MM.1S (cell line): Measurements from ENCODE around the gene RPL3.

Experiments used
- DNase-seq: peaks from one replicate; pipeline ENCODE4 v3.0.0-alpha.2; 2015
- H2AFZ ChIP-seq: fragments of 300-600 bp; sonication (generic); 2 replicates; pipeline ENCODE4 v1.6.0; 2016; ENCODE audit warnings: antibody characterized with exemption, low read length
- H3F3A ChIP-seq: fragments of 300-600 bp; sonication (generic); 2 replicates; pipeline ENCODE4 v1.6.1; 2016; ENCODE audit warnings: mild to moderate bottlenecking, antibody characterized with exemption, low read length, moderate library complexity, mixed read lengths; ENCODE audit not compliant: insufficient read depth
- H3K27ac ChIP-seq: fragments of 300-600 bp; sonication (generic); 2 replicates; pipeline ENCODE4 v1.5.1; 2016; ENCODE audit warnings: mild to moderate bottlenecking, low read length
- H3K27me3 ChIP-seq: fragments of 300-600 bp; sonication (generic); replicated peaks from 2 replicates; pipeline ENCODE4 v1.6.0; 2016; ENCODE audit warnings: low read length; ENCODE audit not compliant: insufficient read depth
- H3K36me3 ChIP-seq: fragments of 300-600 bp; sonication (generic); replicated peaks from 2 replicates; pipeline ENCODE4 v1.6.1; 2016; ENCODE audit warnings: mild to moderate bottlenecking, low read length, mixed read lengths; ENCODE audit not compliant: insufficient read depth
- H3K4me1 ChIP-seq: fragments of 300-600 bp; sonication (generic); 2 replicates; pipeline ENCODE4 v1.6.1; 2016; ENCODE audit warnings: low read length, mixed read lengths
- H3K4me2 ChIP-seq: fragments of 300-600 bp; sonication (generic); 2 replicates; pipeline ENCODE4 v1.6.0; 2016; ENCODE audit warnings: low read depth, low read length
- H3K4me3 ChIP-seq: fragments of 300-600 bp; sonication (generic); 2 replicates; pipeline ENCODE4 v1.5.1; 2016; ENCODE audit warnings: low read length, mixed read lengths
- H3K79me2 ChIP-seq: fragments of 300-600 bp; sonication (generic); 2 replicates; pipeline ENCODE4 v1.6.1; 2016; ENCODE audit warnings: mixed run types, low read length, mixed read lengths
- H3K9ac ChIP-seq: fragments of 300-600 bp; sonication (generic); 2 replicates; pipeline ENCODE4 v1.6.1; 2016; ENCODE audit warnings: low read length, mixed read lengths
- H3K9me2 ChIP-seq: fragments of 300-600 bp; sonication (generic); replicated peaks from 2 replicates; pipeline ENCODE4 v1.6.1; 2016; ENCODE audit warnings: mild to moderate bottlenecking, low read length, mixed read lengths; ENCODE audit not compliant: insufficient read depth
- H3K9me3 ChIP-seq: fragments of 300-600 bp; sonication (generic); replicated peaks from 2 replicates; pipeline ENCODE4 v1.6.1; 2016; ENCODE audit warnings: mild to moderate bottlenecking, low read length, mixed read lengths; ENCODE audit not compliant: insufficient read depth
- H4K20me1 ChIP-seq: fragments of 300-600 bp; sonication (generic); 2 replicates; pipeline ENCODE4 v1.6.1; 2016; ENCODE audit warnings: mild to moderate bottlenecking, low read length, moderate library complexity, mixed read lengths; ENCODE audit not compliant: insufficient read depth
- EZH2 ChIP-seq: fragments of 300-600 bp; sonication (generic); optimal IDR thresholded peaks from 2 replicates; pipeline ENCODE3; 2017; ENCODE audit warnings: low read depth, mild to moderate bottlenecking, antibody characterized with exemption, low read length, mixed read lengths
- EZH2phosphoT487 ChIP-seq: fragments of 300-600 bp; sonication (generic); IDR thresholded peaks from 2 replicates; pipeline ENCODE4 v1.6.1; 2018; ENCODE audit warnings: antibody characterized with exemption, low read length
- TF ChIP-seq, protein P1 (sequence below): fragments of 300-600 bp; sonication (generic); IDR thresholded peaks from 2 replicates; pipeline ENCODE4 v1.5.1; 2016; ENCODE audit warnings: antibody characterized with exemption, low read length, mixed read lengths

RPL3 gene

DNA sequence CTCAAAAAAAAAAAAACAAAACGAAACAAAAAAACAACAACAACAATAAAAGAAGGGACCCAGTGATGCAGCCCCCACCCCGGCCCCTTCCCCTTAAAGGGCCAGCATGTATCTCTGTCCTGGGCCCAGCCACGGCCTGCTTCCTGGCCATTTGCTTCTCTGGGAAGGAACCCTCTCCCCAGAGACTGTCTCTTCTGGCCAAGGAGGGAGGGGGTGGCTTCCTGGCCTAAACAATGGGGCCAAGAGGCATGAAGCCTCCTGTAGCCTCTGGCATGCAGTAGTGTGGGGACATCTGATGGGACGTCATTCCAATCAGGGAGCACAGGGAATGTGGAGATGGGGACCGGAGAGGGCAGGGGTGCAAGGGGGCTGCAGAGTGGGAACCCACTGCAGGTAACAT lies 49.1 kb downstream of the RPL3 start:
- Histone ChIP-seq H3K79me2 (no peaks in the 10 kb centered on the region), H3K9me2 (no peaks in the 10 kb centered on the region), H3K4me1 (peaks cover 24% of the 10 kb centered on the region), H2AFZ (no peak overlapping the region), H3F3A (peaks cover 15% of the 10 kb centered on the region), H3K9me3 (no peaks in the 10 kb centered on the region), H4K20me1 (no peaks in the 10 kb centered on the region), H3K9ac (no peak overlapping the region), H3K27ac (no peak overlapping the region), H3K4me2 (no peak overlapping the region), H3K27me3 (no peaks in the 10 kb centered on the region), H3K4me3 (no peak overlapping the region), H3K36me3 (no peaks in the 10 kb centered on the region)
- no peak for DNase-seq
- TF ChIP-seq EZH2 (no peak), EZH2phosphoT487 (no peak)
- TF ChIP-seq, protein P1, sequence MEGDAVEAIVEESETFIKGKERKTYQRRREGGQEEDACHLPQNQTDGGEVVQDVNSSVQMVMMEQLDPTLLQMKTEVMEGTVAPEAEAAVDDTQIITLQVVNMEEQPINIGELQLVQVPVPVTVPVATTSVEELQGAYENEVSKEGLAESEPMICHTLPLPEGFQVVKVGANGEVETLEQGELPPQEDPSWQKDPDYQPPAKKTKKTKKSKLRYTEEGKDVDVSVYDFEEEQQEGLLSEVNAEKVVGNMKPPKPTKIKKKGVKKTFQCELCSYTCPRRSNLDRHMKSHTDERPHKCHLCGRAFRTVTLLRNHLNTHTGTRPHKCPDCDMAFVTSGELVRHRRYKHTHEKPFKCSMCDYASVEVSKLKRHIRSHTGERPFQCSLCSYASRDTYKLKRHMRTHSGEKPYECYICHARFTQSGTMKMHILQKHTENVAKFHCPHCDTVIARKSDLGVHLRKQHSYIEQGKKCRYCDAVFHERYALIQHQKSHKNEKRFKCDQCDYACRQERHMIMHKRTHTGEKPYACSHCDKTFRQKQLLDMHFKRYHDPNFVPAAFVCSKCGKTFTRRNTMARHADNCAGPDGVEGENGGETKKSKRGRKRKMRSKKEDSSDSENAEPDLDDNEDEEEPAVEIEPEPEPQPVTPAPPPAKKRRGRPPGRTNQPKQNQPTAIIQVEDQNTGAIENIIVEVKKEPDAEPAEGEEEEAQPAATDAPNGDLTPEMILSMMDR: no peak

GRCh38 chr22:39269095-39269790 lies 50.2 kb downstream of the RPL3 start:
- Histone ChIP-seq H3F3A (peaks cover 15% of the 10 kb centered on the region), H3K4me1 (peaks cover 26% of the 10 kb centered on the region), H4K20me1 (no peaks in the 10 kb centered on the region), H3K27me3 (no peaks in the 10 kb centered on the region), H3K79me2 (no peaks in the 10 kb centered on the region), H3K9ac (no peak overlapping the region), H3K4me3 (no peak overlapping the region), H2AFZ (no peak overlapping the region), H3K4me2 (no peak overlapping the region), H3K36me3 (no peaks in the 10 kb centered on the region), H3K9me3 (no peaks in the 10 kb centered on the region), H3K9me2 (no peaks in the 10 kb centered on the region), H3K27ac (no peak overlapping the region)
- TF ChIP-seq EZH2phosphoT487 (no peak), EZH2 (no peak)
- TF ChIP-seq, protein P1: no peak
- no peak for DNase-seq

- DNase-seq: no peak
- no peaks in the 10 kb centered on the region for H3K9me2 ChIP-seq
- H2AFZ ChIP-seq: no peak overlapping the region
- peaks cover 30% of the 10 kb centered on the region for H3K4me1 ChIP-seq
- no peaks in the 10 kb centered on the region for H3K9me3 ChIP-seq
- H3F3A ChIP-seq: peaks cover 15% of the 10 kb centered on the region
- H3K36me3 ChIP-seq: no peaks in the 10 kb centered on the region
- no peaks in the 10 kb centered on the region for H4K20me1 ChIP-seq
- H3K27me3 ChIP-seq: no peaks in the 10 kb centered on the region
- H3K79me2 ChIP-seq: no peaks in the 10 kb centered on the region
- no peak overlapping the region for H3K4me3 ChIP-seq
- TF ChIP-seq EZH2 (no peak), EZH2phosphoT487 (no peak)
- TF ChIP-seq, protein P1: no peak
- H3K4me2 ChIP-seq: no peak overlapping the region
- H3K9ac ChIP-seq: no peak overlapping the region
- H3K27ac ChIP-seq: no peak overlapping the region
Observed at GRCh38 chr22:39268645-39269044, 50.8 kb downstream of the RPL3 start.
